Measurements from ENCODE around the gene XXYLT1. TPM values are rescaled to one million over a fixed set of nuclear protein-coding genes. Genes with fewer than 3 reads are reported as not detected.

The XXYLT1 gene
- total and polyA plus RNA-seq, 9 of the 15 experiments (the other 6 are each of a cell fraction or from before 2014, with no cell fraction given), result 1.9 to 18.9 (median 15.0) TPM

GRCh38 chr3:195163719-195164572 lies 107.0 kb downstream of the XXYLT1 start (continued):
- TF ChIP-seq RBM25 (IDR thresholded peaks at IDR 0.05; ENCODE audit: low read depth, low read length, severe bottlenecking) (peak; percentile 80), SMC3 (conservative IDR thresholded peaks at IDR 0.05; ENCODE audit: insufficient read depth, low read depth, low read length) (no peak), NFE2L1 (tag; IDR thresholded peaks at IDR 0.05; ENCODE audit: borderline replicate concordance, low read depth) (no peak), TFE3 (CRISPR knock-in tag; IDR thresholded peaks at IDR 0.05) (peak; percentile 84)
- TF ChIP-seq, protein P1, sequence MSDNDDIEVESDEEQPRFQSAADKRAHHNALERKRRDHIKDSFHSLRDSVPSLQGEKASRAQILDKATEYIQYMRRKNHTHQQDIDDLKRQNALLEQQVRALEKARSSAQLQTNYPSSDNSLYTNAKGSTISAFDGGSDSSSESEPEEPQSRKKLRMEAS (CRISPR knock-in tag; IDR thresholded peaks at IDR 0.05), result peak; percentile 42; the same call in 1 of the 2 replicates

DNA sequence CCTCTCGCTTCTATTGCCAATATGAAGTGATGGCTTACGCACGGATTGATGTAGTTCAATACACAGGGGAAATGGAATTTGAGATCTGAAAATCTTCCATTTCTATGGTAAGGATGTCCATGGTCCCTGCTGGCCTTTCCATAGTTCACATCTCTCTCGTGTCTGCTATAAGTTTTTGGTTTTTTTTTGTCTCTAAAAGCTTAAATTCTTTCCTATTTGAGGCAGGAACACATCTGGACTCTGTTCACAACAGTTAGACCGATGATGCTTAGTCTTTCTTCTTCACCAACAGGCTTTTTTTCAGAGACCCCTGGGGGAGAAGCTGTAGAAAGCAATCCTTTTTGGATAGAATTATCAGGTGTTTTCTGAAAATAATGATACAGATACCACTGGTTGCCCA lies 108.1 kb downstream of the XXYLT1 start:
- DNase-seq (ENCODE audit: extremely low read depth in 1 of 4, low spot score in 3 of 4), result no peak
- Histone ChIP-seq H3K27me3 (ENCODE audit: control insufficient read depth in 2 of 2, insufficient read depth in 2 of 2, low read length in 2 of 2) (no peaks in the 10 kb centered on the region; a peak in 1 of 5 replicates), H3K4me3 (no peak overlapping the region), H3K79me2 (ENCODE audit: control insufficient read depth, insufficient read depth, low read length) (peaks cover 45% of the 10 kb centered on the region), H3K9me3 (replicated peaks; ENCODE audit: control insufficient read depth, insufficient read depth, low read depth, low read length) (no peaks in the 10 kb centered on the region), H3K9me1 (ENCODE audit: control insufficient read depth, insufficient read depth, low read length) (no peaks in the 10 kb centered on the region), H3K4me1 (replicated peaks in 1 of 2; ENCODE audit: control insufficient read depth in 2 of 2, insufficient read depth in 2 of 2, low read length in 2 of 2) (peaks cover 43 to 72% of the 10 kb centered on the region in 2 experiments), H3K27ac (ENCODE audit: extremely low read depth, low read depth, low read length) (peak overlapping the region; percentile 92), H3K36me3 (ENCODE audit: control insufficient read depth, insufficient read depth, low read length) (no peaks in the 10 kb centered on the region; the same call in 2 of the 3 replicates), H3K9ac (ENCODE audit: insufficient read depth in 1 of 2, low read depth in 2 of 2, low read length in 2 of 2) (peak overlapping the region in 1 of 2 experiments; percentile 47; a peak in 2 of 4 replicates), H4K20me1 (replicated peaks; ENCODE audit: control insufficient read depth, insufficient read depth, low read length) (no peaks in the 10 kb centered on the region), H3K4me2 (ENCODE audit: insufficient read depth, low read length) (0 out of 2 replicates have a peak overlapping the region, but pooled peaks have one; percentile 63), H2AFZ (ENCODE audit: low read depth, low read length) (peak overlapping the region; percentile 78; the same call in 1 of the 2 replicates)
- no TSS peak for BruUV-seq (replicated peaks)
- POLR2A ChIA-PET, result interaction anchor here (0.8 to 2.0 kb wide), 4 partner anchors 8 to 162 kb away, joined by 3 to 7 read pairs (median 4); no protein-coding TSS in a partner anchor
- no peak for FAIRE-seq
- in situ Hi-C loops (cut with MboI) (no loop called here), intact Hi-C loops (cut with micrococcal nuclease) (no loop called here)
- CTCF ChIA-PET (ENCODE audit: low intra/inter-chr PET ratio), result no interaction called here
- WGBS (ENCODE audit: insufficient coverage, low coverage, missing lambda C conversion rate), result 76% methylated on average over 5 of the region's 5 CpGs
- no peak for ATAC-seq
- TF ChIP-seq SMAD1 (IDR thresholded peaks at IDR 0.05; ENCODE audit: low read depth, low read length, partially characterized antibody) (no peak), ZNF121 (CRISPR knock-in tag; conservative IDR thresholded peaks at IDR 0.05) (no peak)
- TF ChIP-seq, protein P2, sequence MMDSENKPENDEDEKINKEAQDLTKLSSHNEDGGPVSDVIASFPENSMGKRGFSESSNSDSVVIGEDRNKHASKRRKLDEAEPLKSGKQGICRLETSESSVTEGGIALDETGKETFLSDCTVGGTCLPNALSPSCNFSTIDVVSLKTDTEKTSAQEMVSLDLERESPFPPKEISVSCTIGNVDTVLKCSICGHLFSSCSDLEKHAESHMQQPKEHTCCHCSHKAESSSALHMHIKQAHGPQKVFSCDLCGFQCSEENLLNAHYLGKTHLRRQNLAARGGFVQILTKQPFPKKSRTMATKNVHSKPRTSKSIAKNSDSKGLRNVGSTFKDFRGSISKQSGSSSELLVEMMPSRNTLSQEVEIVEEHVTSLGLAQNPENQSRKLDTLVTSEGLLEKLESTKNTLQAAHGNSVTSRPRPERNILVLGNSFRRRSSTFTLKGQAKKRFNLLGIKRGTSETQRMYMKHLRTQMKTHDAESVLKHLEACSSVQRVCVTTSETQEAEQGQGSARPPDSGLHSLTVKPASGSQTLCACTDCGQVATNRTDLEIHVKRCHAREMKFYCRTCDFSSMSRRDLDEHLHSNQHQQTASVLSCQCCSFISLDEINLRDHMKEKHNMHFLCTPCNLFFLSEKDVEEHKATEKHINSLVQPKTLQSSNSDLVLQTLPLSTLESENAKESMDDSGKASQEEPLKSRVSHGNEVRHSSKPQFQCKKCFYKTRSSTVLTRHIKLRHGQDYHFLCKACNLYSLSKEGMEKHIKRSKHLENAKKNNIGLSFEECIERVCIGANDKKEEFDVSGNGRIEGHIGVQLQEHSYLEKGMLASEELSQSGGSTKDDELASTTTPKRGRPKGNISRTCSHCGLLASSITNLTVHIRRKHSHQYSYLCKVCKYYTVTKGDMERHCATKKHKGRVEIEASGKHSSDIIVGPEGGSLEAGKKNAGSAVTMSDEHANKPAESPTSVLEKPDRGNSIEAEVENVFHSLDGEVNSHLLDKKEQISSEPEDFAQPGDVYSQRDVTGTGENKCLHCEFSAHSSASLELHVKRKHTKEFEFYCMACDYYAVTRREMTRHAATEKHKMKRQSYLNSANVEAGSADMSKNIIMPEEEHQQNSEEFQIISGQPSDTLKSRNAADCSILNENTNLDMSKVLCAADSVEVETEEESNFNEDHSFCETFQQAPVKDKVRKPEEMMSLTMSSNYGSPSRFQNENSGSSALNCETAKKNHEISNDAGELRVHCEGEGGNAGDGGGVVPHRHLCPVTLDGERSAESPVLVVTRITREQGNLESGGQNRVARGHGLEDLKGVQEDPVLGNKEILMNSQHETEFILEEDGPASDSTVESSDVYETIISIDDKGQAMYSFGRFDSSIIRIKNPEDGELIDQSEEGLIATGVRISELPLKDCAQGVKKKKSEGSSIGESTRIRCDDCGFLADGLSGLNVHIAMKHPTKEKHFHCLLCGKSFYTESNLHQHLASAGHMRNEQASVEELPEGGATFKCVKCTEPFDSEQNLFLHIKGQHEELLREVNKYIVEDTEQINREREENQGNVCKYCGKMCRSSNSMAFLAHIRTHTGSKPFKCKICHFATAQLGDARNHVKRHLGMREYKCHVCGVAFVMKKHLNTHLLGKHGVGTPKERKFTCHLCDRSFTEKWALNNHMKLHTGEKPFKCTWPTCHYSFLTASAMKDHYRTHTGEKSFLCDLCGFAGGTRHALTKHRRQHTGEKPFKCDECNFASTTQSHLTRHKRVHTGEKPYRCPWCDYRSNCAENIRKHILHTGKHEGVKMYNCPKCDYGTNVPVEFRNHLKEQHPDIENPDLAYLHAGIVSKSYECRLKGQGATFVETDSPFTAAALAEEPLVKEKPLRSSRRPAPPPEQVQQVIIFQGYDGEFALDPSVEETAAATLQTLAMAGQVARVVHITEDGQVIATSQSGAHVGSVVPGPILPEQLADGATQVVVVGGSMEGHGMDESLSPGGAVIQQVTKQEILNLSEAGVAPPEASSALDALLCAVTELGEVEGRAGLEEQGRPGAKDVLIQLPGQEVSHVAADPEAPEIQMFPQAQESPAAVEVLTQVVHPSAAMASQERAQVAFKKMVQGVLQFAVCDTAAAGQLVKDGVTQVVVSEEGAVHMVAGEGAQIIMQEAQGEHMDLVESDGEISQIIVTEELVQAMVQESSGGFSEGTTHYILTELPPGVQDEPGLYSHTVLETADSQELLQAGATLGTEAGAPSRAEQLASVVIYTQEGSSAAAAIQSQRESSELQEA (IDR thresholded peaks at IDR 0.05; ENCODE audit: low read depth), result no peak

All from K562 (cell line).